Heart right ventricle (tissue), 16 donors: Measurements from ENCODE around the gene LRP6. TPM values are rescaled to one million over a fixed set of nuclear protein-coding genes. Genes with fewer than 3 reads are reported as not detected.

Experiments
- ATAC-seq, 8 donors: fragments of 200-7000 bp; cut with Tn5 transposase; one replicate each; pipeline ENCODE4 v1.9.1; 2020; ENCODE audit warnings: mild to moderate bottlenecking in 8 of 8, moderate library complexity in 8 of 8, moderate number of reproducible peaks in 1 of 8
- DNase-seq, 2 donors: peaks; one replicate each; pipeline ENCODE4 v3.0.0-alpha.2; 2020
- H3K27ac ChIP-seq, 10 donors: fragments of 200-600 bp; sonication (generic) in 2 of 10; one replicate each; pipeline versions ENCODE4 v1.5.0 to v1.8.0; 2020 to 2022; ENCODE audit warnings: mild to moderate bottlenecking in 3 of 10
- H3K27me3 ChIP-seq, 7 donors: fragments of 200-600 bp; one replicate each; pipeline ENCODE4 v1.8.0; 2021 to 2022; ENCODE audit warnings: mild to moderate bottlenecking in 2 of 7
- H3K36me3 ChIP-seq, 9 donors: fragments of 200-600 bp; sonication (generic) in 1 of 9; one replicate each; pipeline versions ENCODE4 v1.5.0 to v1.8.0; 2020 to 2022; ENCODE audit warnings: mild to moderate bottlenecking in 2 of 9
- H3K4me1 ChIP-seq, 9 donors: fragments of 200-600 bp; sonication (generic) in 1 of 9; one replicate each; pipeline versions ENCODE4 v1.5.0 to v1.8.0; 2020 to 2022; ENCODE audit warnings: mild to moderate bottlenecking in 4 of 9
- H3K4me3 ChIP-seq, 10 donors: fragments of 200-600 bp; sonication (generic) in 2 of 10; one replicate each; pipeline versions ENCODE4 v1.5.0 to v1.8.0; 2020 to 2022; ENCODE audit warnings: mild to moderate bottlenecking in 7 of 10, moderate library complexity in 2 of 10
- H3K9me3 ChIP-seq, 11 donors: fragments of 200-600 bp in 10 of 11; sonication (generic) in 2 of 11; one replicate each; pipeline versions ENCODE4 v1.5.0 to v1.8.0; 2013 to 2022; ENCODE audit warnings: mild to moderate bottlenecking in 2 of 11, control low read depth in 1 of 11, moderate library complexity in 1 of 11
- CTCF ChIP-seq, 9 donors: fragments of 200-600 bp; sonication (generic) in 2 of 9; IDR thresholded peaks; one replicate each; pipeline versions ENCODE4 v1.5.0 to v1.8.0; 2021 to 2022; ENCODE audit warnings: antibody characterized with exemption in 9 of 9, mild to moderate bottlenecking in 5 of 9, moderate library complexity in 1 of 9
- WGBS, 2 donors: extraction: QIAGEN DNeasy Blood & Tissue Kit; methylation state at CpG; one replicate each; pipeline ENCODE4 v1.1.7; 2013; ENCODE audit warnings: inconsistent platforms in 1 of 2; 5-methylcytosine and 5-hydroxymethylcytosine counted together
- intact Hi-C, 10 donors: fragments of 100-400 bp; cut with DNase I; formaldehyde crosslinking; loops; one replicate each; pipeline versions ENCODE4 v1.11.1 to v1.14.2; 2022
- polyA plus RNA-seq, 2 donors: library from polyadenylated mRNA; stranded (reverse); fragments of 200-250 nt; gene quantifications; one replicate each; pipeline ENCODE4 v1.2.3, GENCODE V29; 2013
- total RNA-seq, 10 donors: library from RNA; stranded (reverse); fragmentation: NEBNext Ultra II Directional in 3 of 10; extraction: Animal tissue kit (Norgen Biotek cat#: 25700) in 3 of 10; gene quantifications; one replicate each; pipeline versions ENCODE4 v1.2.1 to v1.2.4, GENCODE V29; 2021 to 2023
- donor health status: Arrhythmogenic right ventricular cardiomyopathy.
- donor health status: ischemic (EF 13 %, LVEDD 7.1; RV severe dilation, severe dysfunction).
- donor health status: healthy with polysubstance abuse.
- donor health status: DM: no; HTN: yes; CAD: no.
- donor health status: DM: no; HTN: no; CAD: no.
- donor health status: ischemic (EF 25% LVEDD 6.9; RV normal size, moderate dysfunction).
- donor health status: ischemic (EF 25% LVEDD 5.7; RV mildly dilated, moderate dysfunction).
- donor health status: healthy.
- donor health status: DM: yes; HTN: yes; CAD: no.
- donor health status: Ischemic cardiomyopathy.
- donor health status: ischemic (EF 35%, LVEDD 5.7; RV mildly dilated, moderate dysfunction).
- donor health status: nonischemic (EF 11% LVEDD 7.7; RV severe dilation, severe dysfunction).
- donor health status: DM: yes; HTN: yes; CAD: no.
- donor health status: PGD.
- donor health status: ischemic (EF 29% LVEDD 5.4; RV normal size, mild dysfunction).
- donor health status: nonischemic (EF 23%, LVEDD 6.1; RV moderate dilation, normal function).

LRP6 gene
- total and polyA plus RNA-seq, 12 donors, result 3.1 to 31.1 (median 24.8) TPM

GRCh38 chr12:12098691-12099015 is 168.2 kb downstream of the LRP6 start:
- H3K27me3 ChIP-seq, result no peaks in the 10 kb centered on the region
- no peak overlapping the region for H3K4me3 ChIP-seq
- intact Hi-C loops, result no loop called here
- H3K9me3 ChIP-seq, result no peaks in the 10 kb centered on the region
- H3K27ac ChIP-seq, result peak overlapping the region in 2 of 10 donors; percentile 45 to 61
- DNase-seq (no peak), ATAC-seq (no peak)
- TF ChIP-seq CTCF (IDR thresholded peaks at IDR 0.05), result no peak
- peaks cover 0 to under 1% (median 0%) of the 10 kb centered on the region in 9 donors for H3K36me3 ChIP-seq
- peaks cover 0 to 22% (median 3%) of the 10 kb centered on the region in 9 donors for H3K4me1 ChIP-seq
- WGBS, 2 donors, result 85 to 89% methylated on average over 3 of the region's 3 CpGs

GRCh38 chr12:12097891-12098690 is 168.8 kb downstream of the LRP6 start:
- H3K9me3 ChIP-seq, result no peaks in the 10 kb centered on the region
- intact Hi-C loops, result no loop called here
- peak overlapping the region in 2 of 10 donors; percentile 45 to 61 for H3K27ac ChIP-seq

GRCh38 chr12:12095021-12095420 is 171.8 kb downstream of the LRP6 start:
- Histone ChIP-seq H3K4me3 (no peak overlapping the region), H3K27ac (no peak overlapping the region), H3K4me1 (peaks cover 0 to 23% (median 3%) of the 10 kb centered on the region in 9 donors), H3K36me3 (no peaks in the 10 kb centered on the region), H3K27me3 (no peaks in the 10 kb centered on the region), H3K9me3 (no peaks in the 10 kb centered on the region)
- 56 to 63% methylated on average over 3 of the region's 3 CpGs for WGBS, 2 donors
- intact Hi-C loops, result no loop called here
- TF ChIP-seq CTCF (IDR thresholded peaks at IDR 0.05), result no peak
- DNase-seq (no peak), ATAC-seq (peak in 1 of 8 donors; percentile 10)

More at GRCh38 chr12:12097891-12098690, 168.8 kb downstream of the LRP6 start:
- Histone ChIP-seq H3K36me3 (no peaks in the 10 kb centered on the region), H3K27me3 (no peaks in the 10 kb centered on the region), H3K4me1 (peaks cover 0 to 22% (median 3%) of the 10 kb centered on the region in 9 donors), H3K4me3 (no peak overlapping the region)
- DNase-seq (no peak), ATAC-seq (peak in 3 of 8 donors; percentile 33 to 60 (median 39))
- TF ChIP-seq CTCF (IDR thresholded peaks at IDR 0.05), result no peak
- WGBS, 2 donors, result 59 to 69% methylated on average over 6 of the region's 6 CpGs

- intact Hi-C loops, result no loop called here
- H3K9me3 ChIP-seq, result no peaks in the 10 kb centered on the region
- no peaks in the 10 kb centered on the region for H3K27me3 ChIP-seq
- no peak for TF ChIP-seq CTCF (IDR thresholded peaks at IDR 0.05)
- no peak for ATAC-seq
- peaks cover 0 to 21% (median 3%) of the 10 kb centered on the region in 9 donors for H3K4me1 ChIP-seq
- no peaks in the 10 kb centered on the region for H3K36me3 ChIP-seq
- no peak overlapping the region for H3K4me3 ChIP-seq
- no peak for DNase-seq
- 81 to 85% methylated on average over 4 of the region's 4 CpGs for WGBS, 2 donors
- no peak overlapping the region for H3K27ac ChIP-seq
Observed at GRCh38 chr12:12094481-12094880, 172.4 kb downstream of the LRP6 start.
